ENCODE measurements around the gene XCL1.

- TF ChIP-seq CTCF (IDR thresholded peaks at IDR 0.05; ENCODE audit: low read depth, low read length) = no peak
- no peak for TF ChIP-seq EZH2phosphoT487 (IDR thresholded peaks at IDR 0.05; ENCODE audit: low read depth)
These were observed 21.6 kb upstream of the XCL1 start for GRCh38 chr1:168554603-168555483.

Measured in OCI-LY3 (cell line).